Smooth muscle cell (in vitro differentiated cells): ENCODE results near the gene PHACTR3. TPM values are rescaled to one million over a fixed set of nuclear protein-coding genes. Genes with fewer than 3 reads are reported as not detected.

ENCODE experiments used
- DNase-seq: peaks from one replicate; lab custom pipeline; 2025; ENCODE audit not compliant: unreplicated experiment; lab: John Stamatoyannopoulos, UW
- H2AFZ ChIP-seq: fragments of 200-600 bp; sonication (generic); 2 replicates; pipeline ENCODE4 v1.6.0; 2016; ENCODE audit warnings: antibody characterized with exemption, low read depth, mild to moderate bottlenecking
- H3F3A ChIP-seq: fragments of 200-600 bp; sonication (generic); 2 replicates; pipeline ENCODE4 v1.6.0; 2017; ENCODE audit warnings: antibody characterized with exemption, low read depth
- H3K27ac ChIP-seq: fragments of 200-600 bp; sonication (generic); 2 replicates; pipeline ENCODE4 v1.5.1; 2016; ENCODE audit warnings: low read depth, mild to moderate bottlenecking
- H3K27me3 ChIP-seq: fragments of 200-600 bp; sonication (generic); 2 replicates; pipeline ENCODE4 v1.6.1; 2016; ENCODE audit warnings: low read depth, mild to moderate bottlenecking
- H3K36me3 ChIP-seq: fragments of 200-600 bp; sonication (generic); 2 replicates; pipeline ENCODE4 v1.5.1; 2016; ENCODE audit warnings: low read depth
- H3K4me1 ChIP-seq: fragments of 200-600 bp; sonication (generic); 2 replicates; pipeline ENCODE4 v1.5.1; 2016; ENCODE audit warnings: low read depth
- H3K4me2 ChIP-seq: fragments of 200-600 bp; sonication (generic); 2 replicates; pipeline ENCODE4 v1.6.0; 2016; ENCODE audit warnings: mild to moderate bottlenecking
- H3K4me3 ChIP-seq: fragments of 200-600 bp; sonication (generic); 2 replicates; pipeline ENCODE4 v1.5.1; 2016; ENCODE audit warnings: mild to moderate bottlenecking
- H3K79me2 ChIP-seq: fragments of 200-600 bp; sonication (generic); 2 replicates; pipeline ENCODE4 v1.6.0; 2016; ENCODE audit warnings: low read depth, mild to moderate bottlenecking
- H3K9ac ChIP-seq: fragments of 200-600 bp; sonication (generic); 2 replicates; pipeline ENCODE4 v1.6.0; 2016; ENCODE audit warnings: low read depth
- H3K9me3 ChIP-seq: fragments of 200-600 bp; sonication (generic); replicated peaks from 2 replicates; pipeline ENCODE4 v1.5.1; 2016; ENCODE audit warnings: low read depth
- H4K20me1 ChIP-seq: fragments of 200-600 bp; sonication (generic); 2 replicates; pipeline ENCODE4 v1.6.0; 2016; ENCODE audit warnings: low read depth
- CTCF ChIP-seq: fragments of 200-600 bp; sonication (generic); IDR thresholded peaks from 2 replicates; pipeline ENCODE4 v1.5.1; 2017; ENCODE audit warnings: borderline replicate concordance, mild to moderate bottlenecking, antibody characterized with exemption; ENCODE audit not compliant: insufficient read depth, poor library complexity, severe bottlenecking
- WGBS: methylation state at CpG from one replicate; pipeline ENCODE4 v1.1.7; 2016; ENCODE audit warnings: low lambda C conversion rate; 5-methylcytosine and 5-hydroxymethylcytosine counted together
- polyA plus RNA-seq: library from polyadenylated mRNA; unstranded; fragments of >200 nt; fragmentation: Nextera tagmentation; extraction: Ambion mirVana; gene quantifications from 2 replicates; pipeline ENCODE4 v1.2.1, GENCODE V29; 2016
- total RNA-seq: library from RNA; depleted of rRNA; stranded (reverse); fragments of >200 nt; gene quantifications from 2 replicates; pipeline ENCODE4 v1.2.3, GENCODE V29; 2014

Gene PHACTR3
- total and polyA plus RNA-seq, 2 experiments from 2014 or later, result 0.76 to 2.6 TPM

- Histone ChIP-seq H3K9ac (no peak overlapping the region), H3F3A (no peaks in the 10 kb centered on the region), H3K79me2 (no peaks in the 10 kb centered on the region), H3K36me3 (no peaks in the 10 kb centered on the region), H3K27me3 (no peaks in the 10 kb centered on the region), H3K4me2 (no peak overlapping the region), H3K9me3 (no peaks in the 10 kb centered on the region), H3K4me1 (no peaks in the 10 kb centered on the region), H3K4me3 (no peak overlapping the region), H4K20me1 (no peaks in the 10 kb centered on the region), H2AFZ (no peak overlapping the region), H3K27ac (no peak overlapping the region)
- TF ChIP-seq CTCF, result no peak
- DNase-seq, result no peak
- 84% methylated on average over 9 of the region's 11 CpGs for WGBS
These were observed 221.8 kb downstream of the PHACTR3 start for GRCh38 chr20:59825944-59826759.

GRCh38 chr20:59827138-59828056 lies 223.1 kb downstream of the PHACTR3 start:
- no peaks in the 10 kb centered on the region for H3F3A ChIP-seq
- no peak overlapping the region for H3K4me3 ChIP-seq
- H3K27ac ChIP-seq, result no peak overlapping the region
- H3K79me2 ChIP-seq, result no peaks in the 10 kb centered on the region
- H3K4me1 ChIP-seq, result no peaks in the 10 kb centered on the region
- no peak overlapping the region for H3K4me2 ChIP-seq
- no peaks in the 10 kb centered on the region for H3K36me3 ChIP-seq
- H4K20me1 ChIP-seq, result no peaks in the 10 kb centered on the region
- H2AFZ ChIP-seq, result no peak overlapping the region
- DNase-seq, result no peak
- 83% methylated on average over 16 of the region's 16 CpGs for WGBS
- no peak overlapping the region for H3K9ac ChIP-seq
- H3K9me3 ChIP-seq, result no peaks in the 10 kb centered on the region
- H3K27me3 ChIP-seq, result no peaks in the 10 kb centered on the region
- no peak for TF ChIP-seq CTCF

- H3K4me1 ChIP-seq, result no peaks in the 10 kb centered on the region
- WGBS, result 88% methylated on average over 15 of the region's 15 CpGs
- no peaks in the 10 kb centered on the region for H3K79me2 ChIP-seq
- no peaks in the 10 kb centered on the region for H3K9me3 ChIP-seq
- H3K4me2 ChIP-seq, result no peak overlapping the region
- H3K36me3 ChIP-seq, result no peaks in the 10 kb centered on the region
- H3F3A ChIP-seq, result no peaks in the 10 kb centered on the region
- no peaks in the 10 kb centered on the region for H3K27me3 ChIP-seq
- H4K20me1 ChIP-seq, result no peaks in the 10 kb centered on the region
- no peak overlapping the region for H3K4me3 ChIP-seq
- no peak overlapping the region for H3K9ac ChIP-seq
- TF ChIP-seq CTCF, result no peak
- H3K27ac ChIP-seq, result no peak overlapping the region
- no peak overlapping the region for H2AFZ ChIP-seq
- DNase-seq, result no peak
These were observed 224.0 kb downstream of the PHACTR3 start for GRCh38 chr20:59828125-59829053.
